Activated CD4-positive, alpha-beta T cell treated with anti-CD3 and anti-CD28 coated beads, Interleukin-2, amount 10 ng/mL, durations not matched to agents 24 days and 14 days (primary cell): ENCODE results near the gene MT1X. TPM values are rescaled to one million over a fixed set of nuclear protein-coding genes. Genes with fewer than 3 reads are reported as not detected.
A peak's percentile ranks its signal among the peaks of the same experiment; 100 is the strongest.
"Not testable (repeated sequence)": the region's sequence is repeated elsewhere in the genome, so short reads cannot be mapped to it uniquely, and the experiment has no call there.

Experiments
- DNase-seq: peaks from one replicate; pipeline ENCODE4 v3.0.0; 2022
- H3K27ac Mint-ChIP-seq: one replicate; pipeline ENCODE4 v1.8.0; 2022; ENCODE audit warnings: mild to moderate bottlenecking, mixed read lengths
- H3K27me3 Mint-ChIP-seq: one replicate; pipeline ENCODE4 v1.8.0; 2022; ENCODE audit warnings: mixed read lengths
- H3K36me3 Mint-ChIP-seq: one replicate; pipeline ENCODE4 v1.8.0; 2022; ENCODE audit warnings: low read depth, mild to moderate bottlenecking, mixed read lengths
- H3K4me1 Mint-ChIP-seq: one replicate; pipeline ENCODE4 v1.8.0; 2021; ENCODE audit warnings: mixed read lengths
- H3K4me3 Mint-ChIP-seq: one replicate; pipeline ENCODE4 v1.8.0; 2022; ENCODE audit warnings: mild to moderate bottlenecking, moderate library complexity, mixed read lengths
- H3K9me3 Mint-ChIP-seq: one replicate; pipeline ENCODE4 v1.8.0; 2021; ENCODE audit warnings: mixed read lengths
- intact Hi-C: fragments of 100-400 bp; cut with micrococcal nuclease; formaldehyde crosslinking; loops from one replicate; pipeline ENCODE4 v1.15.1; 2023
- total RNA-seq: library from RNA; stranded (reverse); gene quantifications from 2 replicates; pipeline ENCODE4 v1.2.3, GENCODE V29; 2022

Gene MT1X
- total RNA-seq, 1 donor from 2014 or later: 62.7 TPM

DNA sequence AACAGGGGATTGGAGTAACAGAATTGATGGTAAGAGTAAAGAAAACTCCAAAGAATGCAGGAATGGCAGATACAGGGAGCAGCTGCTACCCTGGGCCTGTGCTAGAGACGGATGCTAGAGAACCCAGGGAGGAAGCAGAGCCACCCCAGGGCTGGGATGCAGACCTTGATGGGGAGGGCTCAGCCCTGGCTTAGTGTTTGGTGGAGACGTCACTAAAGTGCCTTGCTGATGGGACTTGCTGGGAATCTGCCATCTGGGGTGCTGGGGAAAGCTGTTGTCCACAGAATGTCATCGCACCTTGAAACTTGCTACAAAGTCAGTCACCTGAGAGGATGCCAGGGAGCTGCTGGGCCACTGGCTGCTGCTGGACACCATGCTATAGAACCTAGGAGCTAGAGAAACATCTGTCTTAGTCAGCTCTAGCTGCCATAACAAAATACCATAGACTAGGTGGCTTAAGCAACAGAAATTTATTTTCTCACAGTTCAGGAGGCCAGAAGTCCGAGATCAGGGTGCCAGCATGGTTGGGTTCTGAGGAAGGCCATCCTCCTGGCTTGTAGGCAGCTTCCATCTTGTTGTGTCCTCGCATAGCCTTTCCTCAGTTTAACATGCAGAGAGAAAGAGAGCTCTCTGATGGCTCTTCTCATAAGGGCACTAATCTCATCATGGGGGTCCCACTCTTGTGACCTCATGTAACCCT is 15.3 kb downstream of the MT1X start:
- no peak for DNase-seq
- H3K27ac Mint-ChIP-seq: no peak overlapping the region
- peaks cover 9% of the 10 kb centered on the region for H3K4me1 Mint-ChIP-seq
- no peaks in the 10 kb centered on the region for H3K9me3 Mint-ChIP-seq
- intact Hi-C loops: no loop called here
- no peak overlapping the region for H3K4me3 Mint-ChIP-seq
- H3K36me3 Mint-ChIP-seq: no peaks in the 10 kb centered on the region
- peaks cover 5% of the 10 kb centered on the region for H3K27me3 Mint-ChIP-seq

DNA sequence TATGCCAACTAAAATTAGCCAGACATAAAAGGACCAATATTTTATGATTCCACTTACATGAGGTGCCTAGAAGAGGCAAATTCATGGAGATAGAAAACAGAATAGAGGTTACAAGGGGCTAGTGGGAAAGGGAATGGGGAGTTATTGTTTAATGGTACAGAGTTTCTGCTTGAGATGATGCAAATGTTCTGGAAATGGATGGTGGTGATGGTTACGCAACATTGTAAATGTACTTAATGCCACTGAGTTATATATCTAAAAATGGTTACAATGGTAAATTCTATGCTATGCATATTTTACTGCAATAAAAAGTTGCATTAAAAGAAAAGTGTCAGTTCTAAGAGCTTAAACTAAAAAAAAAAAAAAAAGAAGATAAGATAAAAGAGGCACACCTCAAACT is 17.9 kb downstream of the MT1X start:
- Mint-ChIP-seq H3K36me3 (no peaks in the 10 kb centered on the region), H3K27ac (no peak overlapping the region), H3K4me1 (peaks cover 9% of the 10 kb centered on the region), H3K27me3 (peaks cover 5% of the 10 kb centered on the region), H3K4me3 (no peak overlapping the region), H3K9me3 (no peaks in the 10 kb centered on the region)
- no peak for DNase-seq
- intact Hi-C loops: loop anchor here (10.0 kb wide), 1 partner anchor 185 kb away; no protein-coding TSS in a partner anchor

DNA sequence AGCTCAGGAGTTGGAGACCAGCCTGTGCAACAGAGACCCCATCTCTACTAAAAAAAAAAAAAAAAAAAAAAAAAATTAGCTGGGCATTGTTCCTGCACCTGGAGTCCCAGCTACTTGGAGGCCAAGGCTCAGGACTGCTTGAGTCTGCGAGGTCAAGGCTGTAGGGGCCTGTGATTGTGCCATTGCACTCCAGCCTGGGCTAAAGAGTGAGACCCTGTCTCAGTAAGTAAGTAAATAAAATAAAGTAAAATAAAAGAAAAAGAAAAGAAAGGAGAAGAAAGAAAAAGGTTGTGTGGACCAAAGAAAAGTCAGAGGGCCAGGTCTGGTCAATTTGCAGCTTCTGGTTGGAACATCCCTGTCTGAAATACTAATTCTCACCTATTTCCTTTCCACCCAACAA is 18.4 kb downstream of the MT1X start:
- Mint-ChIP-seq H3K27me3 (peaks cover 5% of the 10 kb centered on the region), H3K36me3 (no peaks in the 10 kb centered on the region), H3K4me1 (peaks cover 12% of the 10 kb centered on the region), H3K4me3 (no peak overlapping the region), H3K9me3 (no peaks in the 10 kb centered on the region), H3K27ac (no peak overlapping the region)
- intact Hi-C loops: loop anchor here (10.0 kb wide), 1 partner anchor 186 kb away; no protein-coding TSS in a partner anchor
- DNase-seq: no peak

DNA sequence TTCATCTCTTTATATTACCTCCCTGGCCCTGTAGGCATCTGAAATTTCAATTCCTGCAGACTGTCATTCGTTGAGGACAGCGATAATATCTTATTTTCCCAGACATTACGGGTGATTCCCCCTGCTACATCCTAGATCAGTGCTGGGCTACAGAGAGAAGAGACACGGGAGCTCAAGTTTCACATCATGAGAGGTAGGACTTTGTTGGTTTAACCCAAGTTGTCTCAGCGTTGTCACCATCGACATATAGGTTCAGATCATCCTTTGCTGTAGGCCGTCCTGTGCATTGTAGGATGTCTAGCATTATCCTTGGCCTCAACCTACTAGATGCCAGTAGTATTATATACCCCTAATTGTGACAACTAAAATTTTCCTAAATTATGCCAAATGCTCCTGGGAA is 19.3 kb downstream of the MT1X start:
- intact Hi-C loops: loop anchor here (10.0 kb wide), 1 partner anchor 187 kb away; no protein-coding TSS in a partner anchor
- Mint-ChIP-seq H3K4me1 (peaks cover 12% of the 10 kb centered on the region), H3K4me3 (no peak overlapping the region), H3K27ac (no peak overlapping the region), H3K36me3 (no peaks in the 10 kb centered on the region), H3K9me3 (no peaks in the 10 kb centered on the region), H3K27me3 (peaks cover 5% of the 10 kb centered on the region)
- DNase-seq: no peak

DNA sequence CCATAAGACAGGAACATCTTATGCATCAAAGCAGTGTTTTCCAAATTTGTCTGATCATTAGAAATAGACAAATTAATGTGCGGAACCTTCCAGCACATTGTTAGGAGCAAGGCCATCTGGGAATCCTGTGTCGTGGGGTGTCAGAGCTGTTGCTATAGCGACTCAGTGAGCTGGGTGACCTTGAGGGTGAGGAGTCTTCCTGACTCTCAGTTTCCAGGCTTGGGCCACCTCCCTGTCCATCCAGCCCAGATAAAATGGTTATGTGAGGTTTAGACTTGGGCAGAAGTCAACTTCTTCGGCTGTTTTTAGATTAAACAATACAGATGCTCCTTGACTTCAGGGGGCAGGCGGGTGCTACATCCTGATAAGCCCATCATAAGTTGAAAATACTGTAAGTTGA is 20.6 kb downstream of the MT1X start:
- Mint-ChIP-seq H3K9me3 (no peaks in the 10 kb centered on the region), H3K27ac (no peak overlapping the region), H3K4me3 (no peak overlapping the region), H3K27me3 (peaks cover 2% of the 10 kb centered on the region), H3K4me1 (peaks cover 14% of the 10 kb centered on the region), H3K36me3 (no peaks in the 10 kb centered on the region)
- intact Hi-C loops: loop anchor here (1.0 to 10.0 kb wide), 5 partner anchors 21 to 188 kb away; partner anchors contain the start of gene MT1X
- no peak for DNase-seq

DNA sequence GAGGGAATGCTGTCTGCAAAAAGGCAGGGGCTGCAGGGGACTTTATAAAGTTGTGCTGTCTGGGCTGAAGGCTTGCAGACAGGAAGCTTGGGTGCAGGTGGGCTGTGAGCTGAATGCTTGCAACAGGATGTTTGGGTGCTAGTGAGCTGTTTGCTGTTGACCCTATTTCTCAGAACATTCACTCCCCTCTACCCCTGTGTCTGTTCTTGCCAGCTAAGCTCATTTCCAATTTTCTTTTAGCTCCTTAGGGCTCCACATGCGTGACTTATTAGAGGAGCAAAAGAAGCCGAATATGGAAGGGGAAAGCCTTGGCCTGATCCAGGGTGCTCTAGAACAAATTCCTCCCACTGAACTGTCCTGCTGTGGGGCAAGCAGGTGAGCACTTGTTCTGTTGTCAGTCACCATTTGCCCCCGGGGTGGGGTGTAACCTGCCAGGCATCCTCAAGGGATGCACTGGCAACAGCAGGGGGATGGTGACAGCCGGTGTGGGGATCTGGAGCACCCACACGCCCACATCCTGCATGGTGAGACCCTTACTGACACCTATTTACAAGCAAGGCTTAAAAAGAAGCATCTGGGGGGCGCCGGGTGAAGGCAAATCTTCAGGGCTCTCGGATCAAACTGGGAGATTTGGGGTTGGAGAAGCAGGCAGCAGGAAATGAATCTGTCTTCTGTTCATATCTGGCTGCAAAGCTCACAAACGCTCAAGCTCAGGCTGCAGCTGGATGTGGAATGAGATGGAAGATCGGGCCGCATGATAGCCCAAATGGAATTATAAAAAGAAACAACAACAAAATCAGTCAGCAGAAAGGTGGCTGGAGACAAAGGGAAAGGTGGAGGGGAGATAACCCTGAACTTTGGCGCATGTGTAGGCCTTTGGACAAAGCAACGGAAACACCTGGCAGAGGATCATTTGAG is 26.5 kb downstream of the MT1X start:
- no peaks in the 10 kb centered on the region for H3K27me3 Mint-ChIP-seq
- H3K36me3 Mint-ChIP-seq: no peaks in the 10 kb centered on the region
- peak overlapping the region; percentile 67 for H3K4me3 Mint-ChIP-seq
- peak; percentile 76 for DNase-seq
- peak overlapping the region; percentile 73 for H3K27ac Mint-ChIP-seq
- intact Hi-C loops: loop anchor here (2.0 to 10.0 kb wide), 2 partner anchors 20 to 194 kb away; no protein-coding TSS in a partner anchor
- peaks cover 29% of the 10 kb centered on the region for H3K4me1 Mint-ChIP-seq
- no peaks in the 10 kb centered on the region for H3K9me3 Mint-ChIP-seq

DNA sequence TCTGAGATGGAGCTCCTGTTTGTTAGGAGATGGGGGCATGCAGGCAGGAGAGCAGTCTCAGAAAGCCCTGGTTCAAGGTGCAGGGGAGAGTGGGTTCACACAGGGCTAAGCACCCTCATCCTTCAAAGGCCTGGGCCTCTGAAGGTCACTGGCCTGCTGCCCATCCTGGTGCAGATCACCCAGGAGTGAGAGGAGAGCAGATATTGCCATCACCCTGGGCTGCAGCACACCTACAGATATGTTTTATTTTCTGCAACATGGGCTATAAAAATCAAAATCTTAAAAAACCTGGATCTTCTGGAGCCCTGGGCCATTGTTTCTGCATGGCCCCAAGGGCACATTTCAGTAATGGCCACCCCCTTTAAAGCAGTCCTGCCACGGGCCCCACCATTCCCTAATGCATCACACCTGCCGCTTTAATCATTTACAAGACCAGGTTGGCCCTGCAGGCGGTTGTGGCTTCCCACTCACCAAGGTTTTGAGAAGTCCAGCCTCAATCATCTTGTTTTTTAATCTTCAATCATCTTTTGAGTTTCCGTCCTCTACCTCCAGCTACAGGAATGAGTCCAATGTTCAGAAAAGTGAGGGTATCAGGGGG is 27.3 kb downstream of the MT1X start:
- intact Hi-C loops: loop anchor here (2.0 to 10.0 kb wide), 2 partner anchors 19 to 195 kb away; no protein-coding TSS in a partner anchor
- Mint-ChIP-seq H3K4me3 (peak overlapping the region; percentile 67), H3K36me3 (no peaks in the 10 kb centered on the region), H3K27me3 (no peaks in the 10 kb centered on the region), H3K4me1 (peaks cover 29% of the 10 kb centered on the region), H3K27ac (peak overlapping the region; percentile 73), H3K9me3 (no peaks in the 10 kb centered on the region)
- no peak for DNase-seq

DNA sequence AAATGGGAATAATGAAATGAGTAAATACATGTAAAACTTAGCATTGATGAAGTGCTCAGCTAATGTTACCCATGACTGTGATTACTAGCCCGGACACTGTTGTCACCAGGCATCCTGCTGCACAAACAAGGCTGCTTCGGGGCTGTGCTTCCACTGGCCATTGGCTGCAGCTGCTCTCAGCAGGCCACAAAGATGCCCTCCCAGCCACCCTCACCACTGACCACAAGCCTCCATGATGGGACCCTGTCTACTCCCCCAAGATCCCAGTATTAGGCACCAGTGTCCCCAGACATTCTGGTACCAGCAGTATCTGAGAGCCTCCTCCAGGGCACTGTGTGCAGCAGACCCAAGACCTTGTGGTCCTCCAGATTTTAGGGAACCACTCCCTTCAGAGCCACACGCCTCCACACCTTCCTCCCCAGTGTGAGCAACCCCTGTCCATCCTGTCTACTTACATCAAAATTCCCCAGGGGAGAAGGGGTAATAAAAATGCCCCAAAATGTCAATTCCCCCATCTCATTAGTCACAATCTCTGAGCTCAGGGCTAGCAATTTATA is 28.0 kb downstream of the MT1X start:
- H3K4me1 Mint-ChIP-seq: peaks cover 29% of the 10 kb centered on the region
- no peaks in the 10 kb centered on the region for H3K36me3 Mint-ChIP-seq
- no peak overlapping the region for H3K4me3 Mint-ChIP-seq
- no peak overlapping the region for H3K27ac Mint-ChIP-seq
- no peaks in the 10 kb centered on the region for H3K27me3 Mint-ChIP-seq
- no peaks in the 10 kb centered on the region for H3K9me3 Mint-ChIP-seq
- DNase-seq: no peak
- intact Hi-C loops: no loop called here

DNA sequence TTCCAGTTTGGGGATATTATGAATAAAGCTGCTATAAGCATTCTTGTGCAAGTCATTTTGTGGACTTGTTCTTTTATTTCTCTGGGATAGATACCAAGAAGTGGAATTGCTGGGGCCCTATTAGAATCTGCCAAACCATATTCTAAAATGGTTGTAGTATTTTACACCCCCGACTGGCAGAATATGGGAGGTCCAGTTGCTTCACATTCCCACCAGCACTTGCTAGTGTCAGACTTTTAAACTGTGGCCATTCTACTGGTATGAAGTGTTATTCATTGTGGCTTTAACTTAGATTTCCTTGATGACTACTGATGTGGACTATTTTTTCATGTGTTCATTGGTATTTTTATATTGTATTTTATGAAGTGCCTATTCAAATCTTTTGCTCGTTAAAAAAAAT is 29.6 kb downstream of the MT1X start:
- H3K9me3 Mint-ChIP-seq: no peaks in the 10 kb centered on the region
- intact Hi-C loops: no loop called here

DNA sequence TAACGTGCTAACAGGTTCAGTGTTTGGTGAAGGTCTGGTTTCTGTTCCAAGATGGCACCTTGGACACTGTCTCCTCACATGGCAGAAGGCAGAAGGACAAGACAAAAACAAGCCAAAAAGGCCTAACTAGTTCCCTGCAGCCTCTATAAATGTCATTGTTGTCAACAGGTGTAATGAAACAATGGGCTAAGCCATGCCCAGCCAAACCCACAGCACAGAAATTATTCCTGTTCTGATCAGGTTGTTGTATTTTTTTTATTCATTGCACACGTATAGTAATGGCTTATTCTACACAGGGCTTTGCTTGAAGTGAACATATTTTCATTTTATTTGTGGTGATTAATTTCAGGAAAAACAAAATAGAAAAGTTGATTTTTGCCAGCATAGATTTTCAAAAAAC is 31.5 kb downstream of the MT1X start:
- Mint-ChIP-seq H3K4me1 (peaks cover 16% of the 10 kb centered on the region), H3K27ac (no peak overlapping the region), H3K27me3 (peaks cover 2% of the 10 kb centered on the region), H3K9me3 (no peaks in the 10 kb centered on the region), H3K36me3 (no peaks in the 10 kb centered on the region), H3K4me3 (no peak overlapping the region)
- intact Hi-C loops: no loop called here
- no peak for DNase-seq

More for the DNA sequence above, 29.6 kb downstream of the MT1X start:
- Mint-ChIP-seq H3K27me3 (no peaks in the 10 kb centered on the region), H3K4me1 (peaks cover 27% of the 10 kb centered on the region), H3K4me3 (no peak overlapping the region), H3K27ac (no peak overlapping the region), H3K36me3 (no peaks in the 10 kb centered on the region)
- DNase-seq: no peak

DNA sequence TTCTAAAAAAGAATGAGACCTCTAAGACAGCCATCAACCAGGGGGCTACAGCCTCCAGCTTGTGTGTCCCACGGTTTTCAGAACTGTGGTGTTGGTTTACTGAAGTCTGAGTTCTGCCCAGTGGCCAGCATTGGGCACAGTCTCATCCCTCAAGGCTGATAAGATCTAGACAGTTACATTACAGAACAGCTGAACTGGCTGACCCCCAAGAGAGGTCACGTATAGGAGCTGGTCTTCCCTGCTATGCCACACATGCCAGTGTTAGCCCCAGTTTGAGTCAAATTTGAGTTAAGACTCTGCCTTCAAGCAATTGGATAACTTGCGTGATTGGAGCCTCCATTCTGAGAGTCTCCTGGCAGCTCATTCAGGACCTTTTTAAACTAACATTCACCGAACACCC is 32.9 kb downstream of the MT1X start:
- Mint-ChIP-seq H3K4me1 (peaks cover 6% of the 10 kb centered on the region), H3K27me3 (peaks cover 4% of the 10 kb centered on the region), H3K9me3 (no peaks in the 10 kb centered on the region), H3K36me3 (no peaks in the 10 kb centered on the region), H3K4me3 (no peak overlapping the region), H3K27ac (no peak overlapping the region)
- intact Hi-C loops: no loop called here
- no peak for DNase-seq

DNA sequence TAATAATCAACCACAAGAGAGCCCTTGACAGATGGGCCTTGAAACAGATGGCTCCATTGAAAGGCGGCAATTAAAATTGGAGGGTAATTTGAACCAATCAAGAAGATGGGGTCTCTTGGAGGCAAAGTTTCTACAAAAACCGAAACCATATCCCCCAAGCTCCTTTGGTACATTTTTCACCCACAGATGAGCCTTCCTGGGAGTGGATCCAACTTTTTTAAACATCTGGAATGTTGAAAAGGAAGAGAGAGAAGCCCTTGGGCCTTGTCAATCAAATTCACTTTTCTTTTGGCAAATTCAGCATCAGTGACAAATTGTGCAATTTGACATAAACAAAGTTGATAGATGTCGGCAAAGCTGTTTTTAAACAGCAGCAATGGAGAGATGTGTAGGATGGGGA is 34.5 kb downstream of the MT1X start:
- Mint-ChIP-seq H3K27ac (no peak overlapping the region), H3K4me3 (no peak overlapping the region), H3K4me1 (no peaks in the 10 kb centered on the region), H3K36me3 (no peaks in the 10 kb centered on the region), H3K27me3 (peaks cover 6% of the 10 kb centered on the region), H3K9me3 (no peaks in the 10 kb centered on the region)
- DNase-seq: no peak
- intact Hi-C loops: no loop called here

DNA sequence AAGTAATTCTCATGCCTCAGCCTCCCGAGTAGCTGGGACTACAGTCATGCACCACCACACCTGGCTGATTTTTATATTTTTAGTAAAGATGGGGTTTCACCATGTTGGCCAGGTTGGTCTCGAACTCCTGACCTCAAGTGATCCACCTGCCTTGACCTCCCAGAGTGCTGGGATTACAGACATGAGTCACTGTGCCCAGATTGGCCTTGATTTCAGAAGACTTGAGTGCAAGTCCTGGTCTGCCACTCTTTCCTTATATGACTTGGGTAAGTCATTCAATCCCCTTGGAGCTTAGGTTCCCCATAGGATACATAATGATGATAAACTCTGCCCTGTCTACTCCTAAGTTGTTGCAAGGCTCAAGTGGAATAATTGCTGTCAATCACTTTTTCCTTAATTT is 35.3 kb downstream of the MT1X start:
- H3K27ac Mint-ChIP-seq, DNase-seq: not testable (repeated sequence)

More for the DNA sequence above, 35.3 kb downstream of the MT1X start:
- intact Hi-C loops, H3K36me3 Mint-ChIP-seq, H3K4me1 Mint-ChIP-seq, H3K9me3 Mint-ChIP-seq, H3K4me3 Mint-ChIP-seq: not testable (repeated sequence)
- peaks cover 11% of the 10 kb centered on the region for H3K27me3 Mint-ChIP-seq
